PC-3 (cell line): Measurements from ENCODE around the gene CYB5R4. TPM values are rescaled to one million over a fixed set of nuclear protein-coding genes. Genes with fewer than 3 reads are reported as not detected.

ENCODE experiments used
- ATAC-seq: fragments of 200-7000 bp; cut with Tn5 transposase; 2 replicates; pipeline ENCODE4 v1.9.1; 2020; ENCODE audit warnings: mild to moderate bottlenecking, moderate library complexity
- BruUV-seq: library from RNA; stranded (reverse); fragments of 400-500 nt; replicated peaks from 2 replicates; lab custom pipeline; 2021; lab: Mats Ljungman, UMichigan
- CTCF ChIA-PET: fragments of 300-600 bp; sonication (Branson Sonifier 250); formaldehyde crosslinking; loops from one replicate; lab custom pipeline; 2022; ENCODE audit warnings: antibody characterized with exemption; lab: Charles Lee
- POLR2A ChIA-PET: fragments of 300-600 bp; sonication (Branson Sonifier 250); formaldehyde crosslinking; loops from one replicate; lab custom pipeline; 2022; ENCODE audit warnings: antibody characterized with exemption; ENCODE audit not compliant: unreplicated experiment; lab: Charles Lee
- DNase-seq: peaks from one replicate; pipeline ENCODE4 v3.0.0-alpha.2; 2015
- H2AFZ ChIP-seq: fragments of 300-600 bp; sonication (generic); 2 replicates; pipeline ENCODE4 v1.6.0; 2016; ENCODE audit warnings: antibody characterized with exemption, low read length
- H3F3A ChIP-seq: fragments of 300-600 bp; sonication (generic); one replicate; pipeline ENCODE4 v1.6.0; 2017; ENCODE audit warnings: antibody characterized with exemption, low read length, control low read depth, mild to moderate bottlenecking; ENCODE audit not compliant: unreplicated experiment
- H3K27ac ChIP-seq: fragments of 300-600 bp; sonication (generic); 2 replicates; pipeline ENCODE4 v1.5.1; 2016; ENCODE audit warnings: mild to moderate bottlenecking, low read length
- H3K27me3 ChIP-seq: fragments of 300-600 bp; sonication (generic); 2 replicates; pipeline ENCODE4 v1.6.1; 2016; ENCODE audit warnings: low read length, mixed read lengths
- H3K36me3 ChIP-seq: fragments of 300-600 bp; sonication (generic); 2 replicates; pipeline ENCODE4 v1.6.1; 2016; ENCODE audit warnings: low read depth, mixed run types, low read length, mixed read lengths
- H3K4me1 ChIP-seq: fragments of 300-600 bp; sonication (generic); 2 replicates; pipeline ENCODE4 v1.5.1; 2016; ENCODE audit warnings: low read length; ENCODE audit not compliant: insufficient read depth
- H3K4me2 ChIP-seq: fragments of 300-600 bp; sonication (generic); 2 replicates; pipeline ENCODE4 v1.6.0; 2016; ENCODE audit warnings: low read length
- H3K4me3 ChIP-seq: fragments of 300-600 bp; sonication (generic); 2 replicates; pipeline ENCODE4 v1.5.1; 2016; ENCODE audit warnings: mild to moderate bottlenecking, low read length, mixed read lengths
- H3K79me2 ChIP-seq: fragments of 300-600 bp; sonication (generic); 2 replicates; pipeline ENCODE4 v1.6.1; 2017; ENCODE audit warnings: low read length, mixed read lengths
- H3K9ac ChIP-seq: fragments of 300-600 bp; sonication (generic); 2 replicates; pipeline ENCODE4 v1.6.0; 2016; ENCODE audit warnings: mild to moderate bottlenecking, low read length
- H3K9me2 ChIP-seq: fragments of 300-600 bp; sonication (generic); replicated peaks from 2 replicates; pipeline ENCODE4 v1.6.1; 2016; ENCODE audit warnings: mixed run types, low read length, mixed read lengths
- H3K9me3 ChIP-seq: fragments of 300-600 bp; sonication (generic); 2 replicates; pipeline ENCODE4 v1.6.1; 2016; ENCODE audit warnings: low read length, mixed read lengths
- H4K20me1 ChIP-seq: fragments of 300-600 bp; sonication (generic); 2 replicates; pipeline ENCODE4 v1.6.1; 2016; ENCODE audit warnings: low read length, mixed read lengths
- EZH2 ChIP-seq: fragments of 300-600 bp; sonication (generic); IDR thresholded peaks from one replicate; pipeline ENCODE4 v1.6.1; 2017; ENCODE audit warnings: antibody characterized with exemption, mild to moderate bottlenecking, low read length; ENCODE audit not compliant: unreplicated experiment
- EZH2phosphoT487 ChIP-seq: fragments of 300-600 bp; sonication (generic); IDR thresholded peaks from 2 replicates; pipeline ENCODE4 v1.6.1; 2018; ENCODE audit warnings: mild to moderate bottlenecking, antibody characterized with exemption, low read length, borderline replicate concordance
- intact Hi-C: fragments of 100-400 bp; cut with micrococcal nuclease; formaldehyde crosslinking; loops from 2 replicates; pipeline ENCODE4 v1.9.0; 2023
- total RNA-seq: library from RNA; depleted of rRNA; stranded (reverse); fragments of >200 nt; gene quantifications from 2 replicates; pipeline ENCODE4 v1.2.3, GENCODE V29; 2014
- TF ChIP-seq, protein P1 (sequence below): fragments of 300-600 bp; sonication (generic); conservative IDR thresholded peaks from 2 replicates; pipeline ENCODE4 v1.5.1; 2017; ENCODE audit warnings: antibody characterized with exemption, low read depth, mild to moderate bottlenecking, low read length

CYB5R4 gene
- total RNA-seq, 1 experiment from 2014 or later, result 5.6 TPM

DNA sequence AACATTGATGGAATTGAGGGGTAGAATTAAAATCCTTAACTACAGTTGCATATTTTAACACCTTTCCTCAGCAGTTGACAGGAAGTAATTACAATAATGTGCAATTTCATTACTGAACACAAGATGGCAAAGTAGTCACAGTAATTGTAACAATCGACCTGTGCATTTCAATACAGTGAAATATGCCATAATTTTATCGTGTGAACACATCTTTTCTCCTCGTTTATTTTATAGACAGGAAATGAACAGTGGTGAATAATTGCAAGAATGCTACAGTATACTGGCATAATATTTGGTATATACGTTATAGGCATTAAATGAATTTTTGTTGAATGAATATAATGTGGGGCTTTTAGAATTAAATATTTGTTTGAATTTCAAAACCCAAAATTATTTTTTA, 25.0 kb downstream of the CYB5R4 start:
- ChIA-PET POLR2A (no interaction called here), CTCF (no interaction called here)
- no peaks in the 10 kb centered on the region for H3K79me2 ChIP-seq
- peak; percentile 78 for ATAC-seq
- H3K4me2 ChIP-seq, result no peak overlapping the region
- no peak overlapping the region for H3K9ac ChIP-seq
- H3F3A ChIP-seq, result no peaks in the 10 kb centered on the region
- no peaks in the 10 kb centered on the region for H4K20me1 ChIP-seq
- H2AFZ ChIP-seq, result no peak overlapping the region
- no peaks in the 10 kb centered on the region for H3K9me2 ChIP-seq
- no peak overlapping the region for H3K27ac ChIP-seq
- H3K27me3 ChIP-seq, result no peaks in the 10 kb centered on the region
- no peak for TF ChIP-seq EZH2
- TF ChIP-seq, protein P1, sequence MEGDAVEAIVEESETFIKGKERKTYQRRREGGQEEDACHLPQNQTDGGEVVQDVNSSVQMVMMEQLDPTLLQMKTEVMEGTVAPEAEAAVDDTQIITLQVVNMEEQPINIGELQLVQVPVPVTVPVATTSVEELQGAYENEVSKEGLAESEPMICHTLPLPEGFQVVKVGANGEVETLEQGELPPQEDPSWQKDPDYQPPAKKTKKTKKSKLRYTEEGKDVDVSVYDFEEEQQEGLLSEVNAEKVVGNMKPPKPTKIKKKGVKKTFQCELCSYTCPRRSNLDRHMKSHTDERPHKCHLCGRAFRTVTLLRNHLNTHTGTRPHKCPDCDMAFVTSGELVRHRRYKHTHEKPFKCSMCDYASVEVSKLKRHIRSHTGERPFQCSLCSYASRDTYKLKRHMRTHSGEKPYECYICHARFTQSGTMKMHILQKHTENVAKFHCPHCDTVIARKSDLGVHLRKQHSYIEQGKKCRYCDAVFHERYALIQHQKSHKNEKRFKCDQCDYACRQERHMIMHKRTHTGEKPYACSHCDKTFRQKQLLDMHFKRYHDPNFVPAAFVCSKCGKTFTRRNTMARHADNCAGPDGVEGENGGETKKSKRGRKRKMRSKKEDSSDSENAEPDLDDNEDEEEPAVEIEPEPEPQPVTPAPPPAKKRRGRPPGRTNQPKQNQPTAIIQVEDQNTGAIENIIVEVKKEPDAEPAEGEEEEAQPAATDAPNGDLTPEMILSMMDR, result peak; percentile 81
- no peak for TF ChIP-seq EZH2phosphoT487
- H3K4me1 ChIP-seq, result peaks cover 3% of the 10 kb centered on the region; the same call in 1 of the 2 replicates
- H3K9me3 ChIP-seq, result no peaks in the 10 kb centered on the region
- peak; percentile 67 for DNase-seq
- no peaks in the 10 kb centered on the region; the same call in 1 of the 2 replicates for H3K36me3 ChIP-seq
- no TSS peak for BruUV-seq
- intact Hi-C loops, result loop anchor here (1.0 to 5.0 kb wide), 2 partner anchors 143 to 337 kb away; no protein-coding TSS in a partner anchor
- no peak overlapping the region for H3K4me3 ChIP-seq

DNA sequence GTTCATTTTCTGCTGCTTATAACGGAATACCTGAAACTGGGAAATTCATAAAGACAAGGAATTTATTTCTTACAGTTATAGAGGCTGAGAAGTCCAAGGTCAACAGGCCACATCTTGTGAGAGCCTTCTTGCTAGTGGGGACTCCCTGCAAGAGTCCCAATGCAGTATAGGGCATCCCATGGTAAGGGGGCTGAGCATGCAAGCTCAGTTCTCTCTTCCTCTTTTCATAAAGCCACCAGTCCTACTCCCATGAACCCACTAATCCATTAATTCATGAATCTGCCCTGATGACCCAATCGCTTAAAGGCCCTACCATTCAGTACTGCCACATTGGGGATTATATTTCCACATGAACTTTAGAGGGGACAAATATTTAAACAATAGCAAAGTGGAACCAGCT, 26.5 kb downstream of the CYB5R4 start:
- Histone ChIP-seq H3K9ac (no peak overlapping the region), H2AFZ (no peak overlapping the region), H4K20me1 (no peaks in the 10 kb centered on the region), H3K27ac (no peak overlapping the region), H3K9me2 (no peaks in the 10 kb centered on the region), H3K79me2 (no peaks in the 10 kb centered on the region), H3K9me3 (no peaks in the 10 kb centered on the region), H3K4me3 (no peak overlapping the region), H3K4me1 (peaks cover 3% of the 10 kb centered on the region; the same call in 1 of the 2 replicates), H3K27me3 (no peaks in the 10 kb centered on the region), H3F3A (no peaks in the 10 kb centered on the region), H3K4me2 (no peak overlapping the region), H3K36me3 (no peaks in the 10 kb centered on the region; the same call in 1 of the 2 replicates)
- no peak for ATAC-seq
- TF ChIP-seq, protein P1, result no peak
- no peak for TF ChIP-seq EZH2
- ChIA-PET POLR2A (no interaction called here), CTCF (no interaction called here)
- no TSS peak for BruUV-seq
- DNase-seq, result no peak
- intact Hi-C loops, result no loop called here

DNA sequence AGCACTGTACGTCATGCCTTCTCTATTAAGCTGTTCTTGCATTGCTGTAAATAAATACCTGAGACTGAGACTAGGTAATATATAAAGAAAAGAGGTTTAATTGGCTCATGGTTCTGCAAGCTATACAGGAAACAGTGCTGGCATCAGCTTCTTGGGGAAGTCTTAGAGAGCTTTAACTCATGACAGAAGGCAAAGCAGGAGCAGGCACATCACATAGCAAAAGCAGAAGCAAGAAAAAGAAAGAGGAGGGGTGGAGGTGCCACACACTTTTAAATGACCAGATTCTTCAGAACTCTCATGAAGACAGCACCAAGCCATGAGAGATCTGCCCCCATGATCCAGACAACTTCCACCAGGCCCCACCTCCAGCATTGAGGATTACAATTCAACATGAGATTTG, 30.1 kb downstream of the CYB5R4 start:
- Histone ChIP-seq H2AFZ (no peak overlapping the region), H3K79me2 (no peaks in the 10 kb centered on the region), H3K4me3 (no peak overlapping the region), H3K9ac (no peak overlapping the region), H3K4me1 (peaks cover 1% of the 10 kb centered on the region; the same call in 1 of the 2 replicates), H3F3A (no peaks in the 10 kb centered on the region), H3K9me2 (no peaks in the 10 kb centered on the region), H3K27ac (no peak overlapping the region), H4K20me1 (no peaks in the 10 kb centered on the region), H3K4me2 (no peak overlapping the region), H3K9me3 (no peaks in the 10 kb centered on the region), H3K36me3 (no peaks in the 10 kb centered on the region), H3K27me3 (no peaks in the 10 kb centered on the region)
- BruUV-seq, result no TSS peak
- ChIA-PET CTCF (no interaction called here), POLR2A (no interaction called here)
- no peak for TF ChIP-seq EZH2
- no peak for TF ChIP-seq EZH2phosphoT487
- TF ChIP-seq, protein P1, result no peak
- intact Hi-C loops, result no loop called here
- no peak for DNase-seq
- ATAC-seq, result no peak
